HepG2 (cell line): ENCODE measurements around the gene NXT1. TPM values are rescaled to one million over a fixed set of nuclear protein-coding genes. Genes with fewer than 3 reads are reported as not detected.

ENCODE experiments used
- ATM ChIP-seq: fragments of 450-650 bp; IDR thresholded peaks from 2 replicates; pipeline ENCODE4 v1.7.1; 2017; ENCODE audit warnings: mild to moderate bottlenecking, borderline replicate concordance
- DRAP1 ChIP-seq: IDR thresholded peaks from 2 replicates; pipeline ENCODE4 v1.6.1; 2016; ENCODE audit warnings: missing genetic modification reagents, missing compliant biosample characterization
- EEA1 ChIP-seq: sonication (generic); formaldehyde crosslinking; IDR thresholded peaks from 2 replicates; pipeline ENCODE4 v1.5.1; 2020; ENCODE audit warnings: mild to moderate bottlenecking, missing genetic modification reagents, borderline replicate concordance
- GFI1 ChIP-seq: sonication (generic); formaldehyde crosslinking; IDR thresholded peaks from 2 replicates; pipeline ENCODE4 v1.5.0; 2020; ENCODE audit warnings: missing genetic modification reagents, mild to moderate bottlenecking, borderline replicate concordance
- HOXA7 ChIP-seq: sonication (generic); formaldehyde crosslinking; IDR thresholded peaks from 2 replicates; pipeline ENCODE4 v1.8.1; 2022; ENCODE audit warnings: mild to moderate bottlenecking, missing genetic modification reagents, moderate library complexity
- ISX ChIP-seq: sonication (generic); formaldehyde crosslinking; conservative IDR thresholded peaks from 2 replicates; pipeline ENCODE4 v1.5.0; 2020; ENCODE audit warnings: missing genetic modification reagents
- KLF16 ChIP-seq, 2 experiments: sonication (generic) in 1 of 2; formaldehyde crosslinking in 1 of 2; IDR thresholded peaks; 2 replicates each; pipeline versions ENCODE4 v1.6.1 to v1.8.0; 2016 to 2023; ENCODE audit warnings: missing genetic modification reagents in 2 of 2, missing compliant biosample characterization in 1 of 2
- MTERF4 ChIP-seq: sonication (generic); formaldehyde crosslinking; IDR thresholded peaks from 2 replicates; pipeline ENCODE4 v1.8.0; 2023; ENCODE audit warnings: mild to moderate bottlenecking, missing genetic modification reagents
- MXI1 ChIP-seq: IDR thresholded peaks from 3 replicates; pipeline ENCODE4 v1.6.1; 2012; ENCODE audit warnings: low read depth, low read length, inconsistent platforms, borderline replicate concordance
- NFYB ChIP-seq: sonication (generic); formaldehyde crosslinking; IDR thresholded peaks from 2 replicates; pipeline ENCODE4 v1.4.0; 2020; ENCODE audit warnings: missing genetic modification reagents
- RAD21 ChIP-seq: fragments of 450-650 bp; formaldehyde crosslinking; IDR thresholded peaks from 2 replicates; pipeline ENCODE4 v1.5.0; 2020; ENCODE audit warnings: mild to moderate bottlenecking
- RFX1 ChIP-seq: fragments of 450-650 bp; IDR thresholded peaks from 2 replicates; pipeline ENCODE4 v1.6.1; 2017
- SNAPC2 ChIP-seq: sonication (generic); formaldehyde crosslinking; IDR thresholded peaks from 2 replicates; pipeline ENCODE4 v1.8.1; 2022; ENCODE audit warnings: mild to moderate bottlenecking, missing genetic modification reagents
- SOX5 ChIP-seq: IDR thresholded peaks from 2 replicates; pipeline ENCODE4 v1.6.1; 2016; ENCODE audit warnings: borderline replicate concordance
- SP140L ChIP-seq: sonication (generic); formaldehyde crosslinking; IDR thresholded peaks from 2 replicates; pipeline ENCODE4 v1.4.0; 2020; ENCODE audit warnings: missing genetic modification reagents, borderline replicate concordance
- ZNF34 ChIP-seq: sonication (generic); formaldehyde crosslinking; IDR thresholded peaks from 2 replicates; pipeline ENCODE4 v1.4.0; 2020; ENCODE audit warnings: mild to moderate bottlenecking, missing genetic modification reagents, borderline replicate concordance
- ZNF501 ChIP-seq: sonication (generic); formaldehyde crosslinking; IDR thresholded peaks from 2 replicates; pipeline ENCODE4 v1.5.1; 2020; ENCODE audit warnings: mild to moderate bottlenecking, moderate library complexity, missing genetic modification reagents
- ZNF691 ChIP-seq: sonication (generic); formaldehyde crosslinking; IDR thresholded peaks from 2 replicates; pipeline ENCODE4 v1.4.0; 2020; ENCODE audit warnings: missing genetic modification reagents, low read depth, mild to moderate bottlenecking, borderline replicate concordance
- ZNF75D ChIP-seq: sonication (generic); formaldehyde crosslinking; IDR thresholded peaks from 2 replicates; pipeline ENCODE4 v1.8.1; 2023; ENCODE audit warnings: missing genetic modification reagents, mild to moderate bottlenecking, borderline replicate concordance
- ZNF850 ChIP-seq: sonication (generic); formaldehyde crosslinking; conservative IDR thresholded peaks from 2 replicates; pipeline ENCODE4 v1.9.0; 2021; ENCODE audit warnings: mild to moderate bottlenecking, missing genetic modification reagents
- ZNF891 ChIP-seq: sonication (generic); formaldehyde crosslinking; IDR thresholded peaks from 2 replicates; pipeline ENCODE4 v1.5.0; 2020; ENCODE audit warnings: mild to moderate bottlenecking, missing genetic modification reagents
- polyA plus RNA-seq, 8 experiments: library from polyadenylated mRNA; depleted of rRNA in 3 of 8; stranded (reverse) in 7 of 8; unstranded in 1 of 8; fragments of >200 nt; fragmentation: Illumina TruSeq in 4 of 8; extraction: Trizol in 4 of 8; gene quantifications; 2 replicates each; pipeline versions ENCODE4 v1.2.1 to v1.2.3, GENCODE V29; 2011 to 2016; ENCODE audit warnings: low read depth in 4 of 8, missing spikeins in 1 of 8, mixed read lengths in 1 of 8; ENCODE audit not compliant: insufficient read depth in 1 of 8
- total RNA-seq, 5 experiments: library from RNA; depleted of rRNA; stranded (reverse); fragments of >200 nt; fragmentation: Illumina TruSeq; extraction: Trizol; gene quantifications; 2 replicates each; pipeline ENCODE4 v1.2.3, GENCODE V29; 2016; ENCODE audit warnings: low read depth in 1 of 5
- TF ChIP-seq, protein P1 (sequence below): sonication (generic); formaldehyde crosslinking; IDR thresholded peaks from 2 replicates; pipeline ENCODE4 v1.8.0; 2022; ENCODE audit warnings: mild to moderate bottlenecking, missing genetic modification reagents, moderate library complexity
- TF ChIP-seq, protein P2 (sequence below): IDR thresholded peaks from 2 replicates; pipeline ENCODE4 v1.6.1; 2012; ENCODE audit warnings: low read length, improper control_type of control experiment

The NXT1 gene
- total and polyA plus RNA-seq, 2 of the 13 experiments (the other 11 are each of a cell fraction or from before 2014, with no cell fraction given) = 35.6 to 65.9 TPM

GRCh38 chr20:23361476-23362391 lies 11.1 kb downstream of the NXT1 start, which contains the start of gene GZF1 (continued):
- TF ChIP-seq, protein P1, sequence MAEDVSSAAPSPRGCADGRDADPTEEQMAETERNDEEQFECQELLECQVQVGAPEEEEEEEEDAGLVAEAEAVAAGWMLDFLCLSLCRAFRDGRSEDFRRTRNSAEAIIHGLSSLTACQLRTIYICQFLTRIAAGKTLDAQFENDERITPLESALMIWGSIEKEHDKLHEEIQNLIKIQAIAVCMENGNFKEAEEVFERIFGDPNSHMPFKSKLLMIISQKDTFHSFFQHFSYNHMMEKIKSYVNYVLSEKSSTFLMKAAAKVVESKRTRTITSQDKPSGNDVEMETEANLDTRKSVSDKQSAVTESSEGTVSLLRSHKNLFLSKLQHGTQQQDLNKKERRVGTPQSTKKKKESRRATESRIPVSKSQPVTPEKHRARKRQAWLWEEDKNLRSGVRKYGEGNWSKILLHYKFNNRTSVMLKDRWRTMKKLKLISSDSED = peak; percentile 85; the same call in 1 of the 2 replicates
- TF ChIP-seq SNAPC2 (CRISPR knock-in tag) (peak; percentile 76; the same call in 1 of the 2 replicates), GFI1 (peak; percentile 88; the same call in 1 of the 2 replicates), MTERF4 (peak; percentile 99), SP140L (no peak; the same call in 1 of the 2 replicates), ZNF75D (CRISPR knock-in tag) (no peak), RAD21 (peak; percentile 67), DRAP1 (CRISPR knock-in tag) (peak; percentile 94), NFYB (peak; percentile 77), HOXA7 (no peak), EEA1 (peak; percentile 87; the same call in 1 of the 2 replicates), ATM (no peak), ZNF34 (peak; percentile 97), ZNF501 (CRISPR knock-in tag) (peak; percentile 100), ZNF850 (0 out of 2 replicates have a peak, but pooled peaks have one; percentile 22), MXI1 (peak; percentile 99), ZNF891 (CRISPR knock-in tag) (peak; percentile 100), KLF16 (CRISPR knock-in tag; IDR thresholded peaks at IDR 0.05) (peak in 1 of 2 experiments; percentile 98; a peak in 2 of 4 replicates), ZNF691 (peak; percentile 98; the same call in 1 of the 2 replicates), ISX (CRISPR knock-in tag) (peak; percentile 76; the same call in 1 of the 2 replicates), SOX5 (CRISPR knock-in tag) (peak; percentile 85), RFX1 (no peak)
- TF ChIP-seq, protein P2, sequence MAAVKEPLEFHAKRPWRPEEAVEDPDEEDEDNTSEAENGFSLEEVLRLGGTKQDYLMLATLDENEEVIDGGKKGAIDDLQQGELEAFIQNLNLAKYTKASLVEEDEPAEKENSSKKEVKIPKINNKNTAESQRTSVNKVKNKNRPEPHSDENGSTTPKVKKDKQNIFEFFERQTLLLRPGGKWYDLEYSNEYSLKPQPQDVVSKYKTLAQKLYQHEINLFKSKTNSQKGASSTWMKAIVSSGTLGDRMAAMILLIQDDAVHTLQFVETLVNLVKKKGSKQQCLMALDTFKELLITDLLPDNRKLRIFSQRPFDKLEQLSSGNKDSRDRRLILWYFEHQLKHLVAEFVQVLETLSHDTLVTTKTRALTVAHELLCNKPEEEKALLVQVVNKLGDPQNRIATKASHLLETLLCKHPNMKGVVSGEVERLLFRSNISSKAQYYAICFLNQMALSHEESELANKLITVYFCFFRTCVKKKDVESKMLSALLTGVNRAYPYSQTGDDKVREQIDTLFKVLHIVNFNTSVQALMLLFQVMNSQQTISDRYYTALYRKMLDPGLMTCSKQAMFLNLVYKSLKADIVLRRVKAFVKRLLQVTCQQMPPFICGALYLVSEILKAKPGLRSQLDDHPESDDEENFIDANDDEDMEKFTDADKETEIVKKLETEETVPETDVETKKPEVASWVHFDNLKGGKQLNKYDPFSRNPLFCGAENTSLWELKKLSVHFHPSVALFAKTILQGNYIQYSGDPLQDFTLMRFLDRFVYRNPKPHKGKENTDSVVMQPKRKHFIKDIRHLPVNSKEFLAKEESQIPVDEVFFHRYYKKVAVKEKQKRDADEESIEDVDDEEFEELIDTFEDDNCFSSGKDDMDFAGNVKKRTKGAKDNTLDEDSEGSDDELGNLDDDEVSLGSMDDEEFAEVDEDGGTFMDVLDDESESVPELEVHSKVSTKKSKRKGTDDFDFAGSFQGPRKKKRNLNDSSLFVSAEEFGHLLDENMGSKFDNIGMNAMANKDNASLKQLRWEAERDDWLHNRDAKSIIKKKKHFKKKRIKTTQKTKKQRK = no peak
